Omental fat pad (tissue), 4 donors: ENCODE measurements around the gene ITFG2. TPM values are rescaled to one million over a fixed set of nuclear protein-coding genes. Genes with fewer than 3 reads are reported as not detected.

ENCODE experiments used
- ATAC-seq: fragments of 150-250 bp; one replicate; pipeline ENCODE4 v1.9.1; 2016; ENCODE audit warnings: mild to moderate bottlenecking, moderate library complexity; ENCODE audit not compliant: low FRiP score
- DNase-seq: peaks from one replicate; pipeline ENCODE4 v3.0.0-alpha.2; 2019; ENCODE audit warnings: low spot score
- CTCF ChIP-seq, 3 donors: fragments of 450-650 bp; IDR thresholded peaks; one replicate each; pipeline ENCODE4 v1.5.1; 2016 to 2017; ENCODE audit warnings: antibody characterized with exemption in 3 of 3, mild to moderate bottlenecking in 3 of 3, moderate library complexity in 2 of 3
- total RNA-seq, 4 donors: library from RNA; depleted of rRNA; stranded (reverse); fragments of >200 nt; gene quantifications; one replicate each; pipeline ENCODE4 v1.1.0, GENCODE V29; 2016

Gene ITFG2
- total RNA-seq, 4 donors from 2014 or later, result 23.4 to 40.5 (median 29.0) TPM

GRCh38 chr12:2855546-2855945 lies 43.1 kb downstream of the ITFG2 start:
- DNase-seq, result no peak
- no peak for ATAC-seq
- TF ChIP-seq CTCF (IDR thresholded peaks at IDR 0.05), result no peak

GRCh38 chr12:2856051-2856450 lies 43.6 kb downstream of the ITFG2 start:
- no peak for TF ChIP-seq CTCF (IDR thresholded peaks at IDR 0.05)
- DNase-seq, result no peak
- ATAC-seq, result no peak

GRCh38 chr12:2857021-2857431 lies 44.6 kb downstream of the ITFG2 start, which contains the start of gene TEX52:
Gene TEX52 (minus strand): TSS chr12:2857039. CDS start chr12:2857026, 13 bp downstream.
- DNase-seq, result no peak
- no peak for ATAC-seq

GRCh38 chr12:2857576-2857975 lies 45.1 kb downstream of the ITFG2 start:
- no peak for TF ChIP-seq CTCF (IDR thresholded peaks at IDR 0.05)
- no peak for ATAC-seq
- no peak for DNase-seq

More at GRCh38 chr12:2857021-2857431, 44.6 kb downstream of the ITFG2 start, which contains the start of gene TEX52:
- no peak for TF ChIP-seq CTCF (IDR thresholded peaks at IDR 0.05)

DNA sequence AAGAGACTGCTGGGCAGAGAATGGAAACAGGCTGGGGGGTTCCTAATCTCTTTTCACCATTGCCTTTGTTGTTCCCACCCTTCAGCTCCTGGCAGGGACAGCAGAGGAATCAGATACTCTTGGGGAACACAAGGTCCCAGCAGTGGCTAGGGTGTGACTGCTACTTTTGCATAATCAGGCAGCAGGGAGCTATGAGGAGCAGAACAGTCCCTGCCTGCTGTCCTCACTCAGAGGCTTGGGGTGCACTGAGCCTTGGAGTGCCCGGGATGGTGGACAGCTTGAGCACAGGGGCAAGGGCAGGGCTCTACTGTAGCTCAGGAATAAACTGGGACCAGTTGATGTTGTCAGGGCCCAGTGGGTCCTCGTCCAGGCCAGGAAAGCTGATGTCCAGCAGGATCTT lies 45.9 kb downstream of the ITFG2 start:
- no peak for ATAC-seq
- TF ChIP-seq CTCF (IDR thresholded peaks at IDR 0.05), result no peak

DNA sequence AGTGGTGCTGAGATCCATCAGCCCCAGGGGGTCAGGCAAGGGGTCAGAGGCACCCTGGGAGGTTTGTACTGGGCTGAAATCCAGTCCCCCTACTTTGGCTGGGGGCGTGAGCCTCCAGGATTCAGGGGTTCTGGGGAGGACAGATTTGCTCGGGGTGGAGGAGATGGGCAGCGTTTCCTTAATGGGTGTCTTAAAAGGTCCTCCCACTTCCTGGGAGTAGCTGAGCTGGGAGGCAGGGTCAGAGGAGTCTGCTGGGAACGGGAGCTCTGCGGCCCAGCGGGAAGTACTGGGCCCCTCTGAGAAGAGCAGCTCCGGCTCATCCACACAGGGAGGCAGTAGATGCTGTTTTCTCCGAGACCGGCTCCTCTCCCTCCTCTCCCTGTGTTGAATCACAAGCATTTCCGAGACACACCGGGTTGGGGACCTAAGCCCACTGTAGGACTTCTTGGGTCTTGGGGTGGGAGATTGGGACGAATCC lies 46.5 kb downstream of the ITFG2 start:
- ATAC-seq (no peak), DNase-seq (no peak)
- no peak for TF ChIP-seq CTCF (IDR thresholded peaks at IDR 0.05)

More for the DNA sequence above, 45.9 kb downstream of the ITFG2 start:
- no peak for DNase-seq

GRCh38 chr12:2860170-2860569 lies 47.7 kb downstream of the ITFG2 start:
- no peak for TF ChIP-seq CTCF (IDR thresholded peaks at IDR 0.05)
- DNase-seq, result no peak
- no peak for ATAC-seq
